ENCODE measurements around the gene EMP1.
"Not testable (repeated sequence)": the region's sequence is repeated elsewhere in the genome, so short reads cannot be mapped to it uniquely, and the experiment has no call there.

Gene EMP1

GRCh38 chr12:13258197-13258596, 61.7 kb downstream of the EMP1 start:
- peak; percentile 74 for DNase-seq (ENCODE audit: low spot score)

- DNase-seq (ENCODE audit: low spot score), result no peak
These were observed 62.2 kb downstream of the EMP1 start for GRCh38 chr12:13258717-13259119.

GRCh38 chr12:13259625-13260024, 63.1 kb downstream of the EMP1 start:
- not testable (repeated sequence) for DNase-seq (ENCODE audit: low spot score)

GRCh38 chr12:13267826-13268225, 71.3 kb downstream of the EMP1 start:
- DNase-seq (ENCODE audit: low spot score), result not testable (repeated sequence)

- DNase-seq (ENCODE audit: low spot score), result no peak
These were observed 72.1 kb downstream of the EMP1 start for GRCh38 chr12:13268581-13268980.

Measured in ecto neural progenitor cell (in vitro differentiated cells).